Neural progenitor cell (in vitro differentiated cells): Measurements from ENCODE around the gene JMJD6. TPM values are rescaled to one million over a fixed set of nuclear protein-coding genes. Genes with fewer than 3 reads are reported as not detected.

ENCODE experiments used
- DNase-seq: peaks from one replicate; pipeline ENCODE4 v3.0.0-alpha.2; 2016; ENCODE audit warnings: low spot score
- H2AFZ ChIP-seq: fragments of 200-600 bp; sonication (generic); replicated peaks from 2 replicates; pipeline ENCODE4 v1.6.1; 2016; ENCODE audit warnings: antibody characterized with exemption
- H3F3A ChIP-seq: fragments of 200-600 bp; sonication (generic); 2 replicates; pipeline ENCODE4 v1.6.1; 2016; ENCODE audit warnings: antibody characterized with exemption, low read depth
- H3K27ac ChIP-seq: fragments of 200-600 bp; sonication (generic); 2 replicates; pipeline ENCODE4 v1.5.1; 2016; ENCODE audit warnings: mild to moderate bottlenecking
- H3K27me3 ChIP-seq: fragments of 200-600 bp; sonication (generic); 2 replicates; pipeline ENCODE4 v1.6.1; 2016; ENCODE audit warnings: mild to moderate bottlenecking, moderate library complexity
- H3K36me3 ChIP-seq: fragments of 200-600 bp; sonication (generic); 2 replicates; pipeline ENCODE4 v1.5.1; 2016
- H3K4me1 ChIP-seq: fragments of 200-600 bp; sonication (generic); 2 replicates; pipeline ENCODE4 v1.6.1; 2016; ENCODE audit warnings: mixed run types
- H3K4me2 ChIP-seq: fragments of 200-600 bp; sonication (generic); 2 replicates; pipeline ENCODE4 v1.6.1; 2016
- H3K4me3 ChIP-seq: fragments of 200-600 bp; sonication (generic); 2 replicates; pipeline ENCODE4 v1.5.1; 2016
- H3K79me2 ChIP-seq: fragments of 200-600 bp; sonication (generic); 2 replicates; pipeline ENCODE4 v1.6.1; 2016; ENCODE audit warnings: low read depth
- H3K9ac ChIP-seq: fragments of 200-600 bp; sonication (generic); 2 replicates; pipeline ENCODE4 v1.6.1; 2016
- H3K9me3 ChIP-seq: fragments of 200-600 bp; sonication (generic); 2 replicates; pipeline ENCODE4 v1.5.1; 2016; ENCODE audit warnings: low read depth
- H4K20me1 ChIP-seq: fragments of 200-600 bp; sonication (generic); 2 replicates; pipeline ENCODE4 v1.6.1; 2016; ENCODE audit warnings: low read depth
- H3K27ac Mint-ChIP-seq: 3 replicates; pipeline ENCODE4 v1.8.0; 2021; ENCODE audit warnings: mixed read lengths
- H3K27me3 Mint-ChIP-seq: 2 replicates; pipeline ENCODE4 v1.8.0; 2022; ENCODE audit warnings: low read depth, mild to moderate bottlenecking, inconsistent platforms, moderate library complexity, mixed read lengths; ENCODE audit not compliant: insufficient read depth
- H3K36me3 Mint-ChIP-seq: 3 replicates; pipeline ENCODE4 v1.8.0; 2021; ENCODE audit warnings: mixed read lengths
- H3K4me1 Mint-ChIP-seq: 3 replicates; pipeline ENCODE4 v1.8.0; 2021; ENCODE audit warnings: mixed read lengths
- H3K4me3 Mint-ChIP-seq: 3 replicates; pipeline ENCODE4 v1.8.0; 2021; ENCODE audit warnings: mild to moderate bottlenecking, moderate library complexity, mixed read lengths
- H3K9me3 Mint-ChIP-seq: 3 replicates; pipeline ENCODE4 v1.8.0; 2020; ENCODE audit warnings: mixed read lengths
- EZH2 ChIP-seq: fragments of 200-600 bp; sonication (generic); IDR thresholded peaks from 2 replicates; pipeline ENCODE4 v1.6.1; 2017; ENCODE audit warnings: antibody characterized with exemption, mild to moderate bottlenecking, moderate library complexity
- EZH2phosphoT487 ChIP-seq: fragments of 200-600 bp; sonication (generic); IDR thresholded peaks from 2 replicates; pipeline ENCODE4 v1.6.1; 2017; ENCODE audit warnings: antibody characterized with exemption
- total RNA-seq: library from RNA; depleted of rRNA; stranded (reverse); fragments of >200 nt; gene quantifications from 2 replicates; pipeline ENCODE4 v1.2.3, GENCODE V29; 2015; ENCODE audit warnings: low replicate concordance
- TF ChIP-seq, protein P1 (sequence below): fragments of 200-600 bp; sonication (generic); IDR thresholded peaks from 2 replicates; pipeline ENCODE4 v1.5.1; 2017; ENCODE audit warnings: antibody characterized with exemption, mild to moderate bottlenecking

Gene JMJD6
- total RNA-seq, 1 donor from 2014 or later: 8.7 TPM

GRCh38 chr17:76716146-76716838 lies 10.1 kb downstream of the JMJD6 start:
- H3K36me3 Mint-ChIP-seq: peaks cover 19% of the 10 kb centered on the region
- no peak overlapping the region for H3K4me3 ChIP-seq
- no peaks in the 10 kb centered on the region for H4K20me1 ChIP-seq
- H3F3A ChIP-seq: peaks cover 6% of the 10 kb centered on the region
- H3K4me2 ChIP-seq: no peak overlapping the region
- H3K4me1 ChIP-seq: peaks cover 3% of the 10 kb centered on the region
- peaks cover 6% of the 10 kb centered on the region for H3K4me1 Mint-ChIP-seq
- no peaks in the 10 kb centered on the region for H3K27me3 Mint-ChIP-seq
- H3K9ac ChIP-seq: no peak overlapping the region
- H2AFZ ChIP-seq: no peak overlapping the region
- no peaks in the 10 kb centered on the region for H3K27me3 ChIP-seq
- H3K36me3 ChIP-seq: no peaks in the 10 kb centered on the region
- no peak overlapping the region for H3K27ac ChIP-seq
- no peaks in the 10 kb centered on the region for H3K9me3 Mint-ChIP-seq
- H3K79me2 ChIP-seq: no peaks in the 10 kb centered on the region
- no peak for DNase-seq
- no peak overlapping the region for H3K27ac Mint-ChIP-seq
- no peak overlapping the region for H3K4me3 Mint-ChIP-seq
- no peaks in the 10 kb centered on the region for H3K9me3 ChIP-seq
- no peak for TF ChIP-seq EZH2phosphoT487
- TF ChIP-seq, protein P1, sequence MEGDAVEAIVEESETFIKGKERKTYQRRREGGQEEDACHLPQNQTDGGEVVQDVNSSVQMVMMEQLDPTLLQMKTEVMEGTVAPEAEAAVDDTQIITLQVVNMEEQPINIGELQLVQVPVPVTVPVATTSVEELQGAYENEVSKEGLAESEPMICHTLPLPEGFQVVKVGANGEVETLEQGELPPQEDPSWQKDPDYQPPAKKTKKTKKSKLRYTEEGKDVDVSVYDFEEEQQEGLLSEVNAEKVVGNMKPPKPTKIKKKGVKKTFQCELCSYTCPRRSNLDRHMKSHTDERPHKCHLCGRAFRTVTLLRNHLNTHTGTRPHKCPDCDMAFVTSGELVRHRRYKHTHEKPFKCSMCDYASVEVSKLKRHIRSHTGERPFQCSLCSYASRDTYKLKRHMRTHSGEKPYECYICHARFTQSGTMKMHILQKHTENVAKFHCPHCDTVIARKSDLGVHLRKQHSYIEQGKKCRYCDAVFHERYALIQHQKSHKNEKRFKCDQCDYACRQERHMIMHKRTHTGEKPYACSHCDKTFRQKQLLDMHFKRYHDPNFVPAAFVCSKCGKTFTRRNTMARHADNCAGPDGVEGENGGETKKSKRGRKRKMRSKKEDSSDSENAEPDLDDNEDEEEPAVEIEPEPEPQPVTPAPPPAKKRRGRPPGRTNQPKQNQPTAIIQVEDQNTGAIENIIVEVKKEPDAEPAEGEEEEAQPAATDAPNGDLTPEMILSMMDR: no peak
- TF ChIP-seq EZH2: no peak

GRCh38 chr17:76715496-76715830 lies 10.9 kb downstream of the JMJD6 start:
- Mint-ChIP-seq H3K9me3 (no peaks in the 10 kb centered on the region), H3K36me3 (peaks cover 14% of the 10 kb centered on the region), H3K4me1 (peaks cover 9% of the 10 kb centered on the region), H3K27me3 (peaks cover 3% of the 10 kb centered on the region), H3K27ac (no peak overlapping the region), H3K4me3 (no peak overlapping the region)
- no peaks in the 10 kb centered on the region for H4K20me1 ChIP-seq
- peaks cover 8% of the 10 kb centered on the region for H3F3A ChIP-seq
- no peak overlapping the region for H2AFZ ChIP-seq
- H3K36me3 ChIP-seq: no peaks in the 10 kb centered on the region
- H3K9me3 ChIP-seq: no peaks in the 10 kb centered on the region
- no peak overlapping the region for H3K4me2 ChIP-seq
- no peak overlapping the region for H3K4me3 ChIP-seq
- H3K9ac ChIP-seq: no peak overlapping the region
- no peaks in the 10 kb centered on the region for H3K79me2 ChIP-seq
- DNase-seq: no peak
- TF ChIP-seq EZH2phosphoT487 (no peak), EZH2 (no peak)
- TF ChIP-seq, protein P1: no peak
- peaks cover 7% of the 10 kb centered on the region for H3K4me1 ChIP-seq
- no peaks in the 10 kb centered on the region for H3K27me3 ChIP-seq
- H3K27ac ChIP-seq: no peak overlapping the region

GRCh38 chr17:76714822-76715495 lies 11.4 kb downstream of the JMJD6 start:
- H3K9me3 Mint-ChIP-seq: no peaks in the 10 kb centered on the region
- Histone ChIP-seq H3K4me2 (no peak overlapping the region), H3K79me2 (no peaks in the 10 kb centered on the region), H2AFZ (no peak overlapping the region), H3K36me3 (no peaks in the 10 kb centered on the region), H3F3A (peaks cover 9% of the 10 kb centered on the region), H3K9me3 (no peaks in the 10 kb centered on the region), H4K20me1 (no peaks in the 10 kb centered on the region), H3K27me3 (peaks cover 4% of the 10 kb centered on the region), H3K27ac (no peak overlapping the region), H3K4me1 (peaks cover 8% of the 10 kb centered on the region), H3K4me3 (no peak overlapping the region), H3K9ac (no peak overlapping the region)
- H3K4me1 Mint-ChIP-seq: peaks cover 11% of the 10 kb centered on the region
- H3K4me3 Mint-ChIP-seq: no peak overlapping the region
- H3K27me3 Mint-ChIP-seq: peaks cover 3% of the 10 kb centered on the region
- no peak overlapping the region for H3K27ac Mint-ChIP-seq
- peaks cover 14% of the 10 kb centered on the region for H3K36me3 Mint-ChIP-seq
- DNase-seq: peak; percentile 72
- TF ChIP-seq, protein P1: peak; percentile 99
- TF ChIP-seq EZH2phosphoT487: no peak
